Mesodermal cell (in vitro differentiated cells): ENCODE results near the gene IFI27.

Experiments
- H3K27ac ChIP-seq: 2 replicates; pipeline ENCODE4 v1.7.0; 2013; ENCODE audit warnings: mild to moderate bottlenecking, low read depth, low read length, moderate library complexity; ENCODE audit not compliant: severe bottlenecking
- H3K36me3 ChIP-seq: 2 replicates; pipeline ENCODE4 v1.7.1; 2013; ENCODE audit warnings: mild to moderate bottlenecking, low read length, moderate library complexity; ENCODE audit not compliant: control insufficient read depth, insufficient read depth
- H3K4me1 ChIP-seq: one replicate; pipeline ENCODE4 v1.7.1; 2013; ENCODE audit warnings: mild to moderate bottlenecking, low read length; ENCODE audit not compliant: insufficient read depth, control insufficient read depth, poor library complexity, severe bottlenecking
- H3K4me3 ChIP-seq: 2 replicates; pipeline ENCODE4 v1.7.0; 2013; ENCODE audit warnings: low read length, control low read depth, mild to moderate bottlenecking; ENCODE audit not compliant: insufficient read depth, poor library complexity, severe bottlenecking; ENCODE audit errors: extremely low read depth
- H3K9me3 ChIP-seq: 2 replicates; pipeline ENCODE4 v1.7.1; 2013; ENCODE audit warnings: mild to moderate bottlenecking, low read length, moderate library complexity; ENCODE audit not compliant: control insufficient read depth
- WGBS, 2 experiments: methylation state at CpG; one replicate each; pipeline ENCODE4 v1.1.5; 2013; ENCODE audit warnings: missing lambda C conversion rate in 2 of 2; ENCODE audit not compliant: insufficient coverage in 2 of 2; 5-methylcytosine and 5-hydroxymethylcytosine counted together

IFI27 gene

DNA sequence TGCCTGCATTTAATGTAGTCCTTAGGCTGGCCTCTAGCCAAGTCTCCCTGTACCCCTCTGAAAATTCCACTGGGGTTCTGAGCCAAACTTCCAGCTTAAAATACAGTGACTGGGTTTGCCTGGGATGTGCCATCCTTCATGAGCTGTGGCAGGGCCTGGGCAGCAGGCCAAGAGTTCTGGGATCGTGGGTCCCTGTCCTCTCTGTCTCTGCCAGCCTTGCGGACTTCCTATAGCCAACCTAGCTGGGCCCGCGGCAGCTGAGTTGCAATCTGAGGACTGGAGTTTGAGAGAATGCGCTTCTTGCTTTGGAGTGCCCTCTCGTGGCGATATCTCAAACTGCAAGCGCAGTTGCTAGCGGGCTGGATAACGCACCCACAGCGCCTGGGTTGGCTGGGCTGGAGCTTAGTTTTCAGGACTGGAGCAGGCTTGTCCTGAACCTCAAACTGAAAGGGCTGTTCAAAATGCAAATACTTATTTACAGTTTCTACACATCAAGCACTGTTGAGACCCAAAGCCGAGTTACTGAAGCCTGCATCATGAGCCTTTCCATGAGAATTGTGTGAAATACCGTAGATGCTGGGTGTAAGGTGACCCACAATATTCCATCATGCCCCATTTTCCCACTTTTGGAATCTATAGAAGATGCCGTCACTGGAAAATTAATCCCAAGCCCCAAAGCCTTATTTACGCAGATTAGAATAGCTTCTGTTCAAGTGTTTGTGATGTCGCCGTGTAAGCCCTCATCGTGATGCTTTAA, 26.2 kb downstream of the IFI27 start:
- H3K27ac ChIP-seq, result no peak overlapping the region
- 36 to 37% methylated on average over 16 to 17 of the region's 18 CpGs for WGBS, 2 experiments
- H3K4me3 ChIP-seq, result no peak overlapping the region
- H3K36me3 ChIP-seq, result no peaks in the 10 kb centered on the region
- H3K4me1 ChIP-seq, result no peaks in the 10 kb centered on the region
- H3K9me3 ChIP-seq, result peaks cover 13% of the 10 kb centered on the region

- WGBS, 2 experiments, result 90 to 92% methylated on average over 6 to 9 of the region's 9 CpGs
- no peak overlapping the region for H3K27ac ChIP-seq
- H3K36me3 ChIP-seq, result no peaks in the 10 kb centered on the region
- H3K4me1 ChIP-seq, result no peaks in the 10 kb centered on the region
- no peak overlapping the region for H3K4me3 ChIP-seq
- peaks cover 13% of the 10 kb centered on the region for H3K9me3 ChIP-seq
Measured at GRCh38 chr14:94138251-94138650, 27.7 kb downstream of the IFI27 start.

DNA sequence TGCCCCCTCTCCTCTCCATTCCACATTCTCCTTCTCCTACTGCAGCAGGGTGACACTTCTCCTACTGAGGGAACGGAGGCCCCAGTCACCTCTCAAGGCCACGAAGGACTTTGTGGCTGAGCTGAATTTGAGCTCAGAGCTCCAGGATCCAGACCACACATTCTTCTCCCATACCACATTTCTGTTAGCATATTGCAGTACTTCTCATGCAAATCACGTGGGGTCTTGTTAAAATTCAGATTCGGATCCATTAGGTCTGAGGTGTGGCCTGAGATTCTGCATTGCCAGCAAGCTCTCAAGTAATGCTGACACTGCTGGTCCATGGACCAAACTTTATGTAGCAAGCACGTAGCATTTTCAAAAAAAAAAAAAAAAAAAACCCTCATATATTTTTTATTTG, 28.5 kb downstream of the IFI27 start:
- Histone ChIP-seq H3K4me3 (no peak overlapping the region), H3K9me3 (peaks cover 13% of the 10 kb centered on the region), H3K27ac (no peak overlapping the region), H3K36me3 (no peaks in the 10 kb centered on the region), H3K4me1 (no peaks in the 10 kb centered on the region)
- 27 to 61% methylated on average over 3 to 4 of the region's 5 CpGs for WGBS, 2 experiments

GRCh38 chr14:94139421-94139820, 28.9 kb downstream of the IFI27 start:
- no peaks in the 10 kb centered on the region for H3K4me1 ChIP-seq
- H3K36me3 ChIP-seq, result no peaks in the 10 kb centered on the region
- no peak overlapping the region for H3K27ac ChIP-seq
- peaks cover 13% of the 10 kb centered on the region for H3K9me3 ChIP-seq
- WGBS, 2 experiments, result 83 to 100% methylated on average over 1 to 3 of the region's 5 CpGs
- no peak overlapping the region for H3K4me3 ChIP-seq

DNA sequence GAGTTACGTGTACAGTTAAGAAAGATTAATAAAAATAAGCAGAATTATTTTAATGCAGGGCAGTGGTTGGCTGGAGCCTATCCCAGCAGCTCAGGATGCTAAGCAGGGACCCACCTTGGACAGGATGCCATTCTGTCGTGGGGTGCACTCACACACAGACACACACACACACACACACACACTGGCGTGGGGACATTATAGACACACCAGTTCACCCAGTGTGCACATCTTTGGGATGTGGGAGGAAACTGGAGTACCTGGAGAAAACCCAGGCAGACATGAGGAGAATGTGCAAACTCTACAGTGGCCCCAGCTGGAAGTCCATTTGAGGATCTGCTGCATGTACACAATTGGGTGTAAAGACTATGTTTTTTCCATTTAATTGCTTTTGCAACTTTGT, 31.7 kb downstream of the IFI27 start:
- H3K36me3 ChIP-seq, result no peaks in the 10 kb centered on the region
- WGBS, 2 experiments, result 80% methylated on average over 1 of the region's 3 CpGs; no CpG with 5 or more reads in 1 of the 2 experiments
- peaks cover 3% of the 10 kb centered on the region for H3K4me1 ChIP-seq
- no peak overlapping the region for H3K4me3 ChIP-seq
- no peaks in the 10 kb centered on the region for H3K9me3 ChIP-seq
- H3K27ac ChIP-seq, result no peak overlapping the region

- WGBS, 2 experiments, result no CpG with 5 or more reads among the region's 1 CpG
- Histone ChIP-seq H3K4me3 (no peak overlapping the region), H3K9me3 (no peaks in the 10 kb centered on the region)
Measured at GRCh38 chr14:94142836-94143235, 32.3 kb downstream of the IFI27 start.

DNA sequence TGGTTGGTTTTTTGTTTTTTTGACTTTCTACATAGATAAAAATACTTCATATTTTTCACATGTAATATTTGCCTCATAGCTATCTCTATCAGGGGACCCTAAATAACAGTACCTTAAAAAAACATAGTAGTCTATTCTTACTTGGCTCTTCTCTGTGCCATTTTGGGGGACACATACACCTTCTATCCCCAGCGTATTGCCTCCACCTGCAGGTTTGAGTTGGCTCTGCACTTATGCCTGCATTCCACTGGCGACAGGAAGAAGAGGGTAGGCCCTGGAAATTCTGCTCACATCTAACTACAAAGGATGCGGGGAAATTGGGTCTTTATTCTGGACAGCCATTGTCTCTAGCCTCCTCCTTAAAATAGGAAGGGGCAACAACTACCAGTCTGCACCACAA, 32.7 kb downstream of the IFI27 start:
- H3K4me1 ChIP-seq, result peaks cover 3% of the 10 kb centered on the region
- no peaks in the 10 kb centered on the region for H3K36me3 ChIP-seq
- WGBS, 2 experiments, result 43% methylated on average over 2 of the region's 3 CpGs; no CpG with 5 or more reads in 1 of the 2 experiments
- H3K27ac ChIP-seq, result no peak overlapping the region
- no peak overlapping the region for H3K4me3 ChIP-seq
- H3K9me3 ChIP-seq, result no peaks in the 10 kb centered on the region

More at GRCh38 chr14:94142836-94143235, 32.3 kb downstream of the IFI27 start:
- peaks cover 3% of the 10 kb centered on the region for H3K4me1 ChIP-seq
- no peak overlapping the region for H3K27ac ChIP-seq
- no peaks in the 10 kb centered on the region for H3K36me3 ChIP-seq

DNA sequence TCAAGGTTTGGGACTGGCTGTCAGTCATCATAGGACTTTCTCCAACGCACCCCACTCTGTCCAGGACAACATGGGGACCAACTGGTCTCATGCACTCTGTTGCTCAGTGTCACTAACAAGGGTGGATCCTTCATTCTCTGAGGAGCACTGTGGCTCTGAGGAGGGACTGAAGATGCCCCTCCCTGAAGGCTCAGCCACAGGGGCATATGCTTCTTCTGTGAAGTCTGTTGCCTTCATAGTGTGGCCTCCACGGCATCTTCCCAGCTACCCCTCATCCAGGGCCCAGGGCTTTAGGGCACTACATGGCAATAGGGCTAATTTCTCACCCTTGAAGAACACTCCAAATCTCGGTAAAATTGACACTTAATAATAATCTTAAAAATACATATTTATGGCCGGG, 33.2 kb downstream of the IFI27 start:
- WGBS, 2 experiments, result 79 to 97% methylated on average over 2 to 3 of the region's 4 CpGs
- H3K4me1 ChIP-seq, result peaks cover 3% of the 10 kb centered on the region
- no peaks in the 10 kb centered on the region for H3K36me3 ChIP-seq
- H3K4me3 ChIP-seq, result no peak overlapping the region
- no peaks in the 10 kb centered on the region for H3K9me3 ChIP-seq
- no peak overlapping the region for H3K27ac ChIP-seq

- peak overlapping the region; percentile 16 for H3K27ac ChIP-seq
Measured at GRCh38 chr14:94144765-94145164, 34.2 kb downstream of the IFI27 start.

GRCh38 chr14:94145902-94146527, 35.5 kb downstream of the IFI27 start:
- no peaks in the 10 kb centered on the region for H3K9me3 ChIP-seq
- H3K4me1 ChIP-seq, result peaks cover 3% of the 10 kb centered on the region
- no peak overlapping the region for H3K27ac ChIP-seq
- WGBS, 2 experiments, result 44 to 75% methylated on average over 2 to 4 of the region's 6 CpGs
- no peaks in the 10 kb centered on the region for H3K36me3 ChIP-seq
- no peak overlapping the region for H3K4me3 ChIP-seq

More at GRCh38 chr14:94144765-94145164, 34.2 kb downstream of the IFI27 start:
- Histone ChIP-seq H3K36me3 (no peaks in the 10 kb centered on the region), H3K9me3 (no peaks in the 10 kb centered on the region), H3K4me1 (peaks cover 3% of the 10 kb centered on the region), H3K4me3 (no peak overlapping the region)
- 100% methylated on average over 1 of the region's 1 CpG; no CpG with 5 or more reads in 1 of the 2 experiments for WGBS, 2 experiments

DNA sequence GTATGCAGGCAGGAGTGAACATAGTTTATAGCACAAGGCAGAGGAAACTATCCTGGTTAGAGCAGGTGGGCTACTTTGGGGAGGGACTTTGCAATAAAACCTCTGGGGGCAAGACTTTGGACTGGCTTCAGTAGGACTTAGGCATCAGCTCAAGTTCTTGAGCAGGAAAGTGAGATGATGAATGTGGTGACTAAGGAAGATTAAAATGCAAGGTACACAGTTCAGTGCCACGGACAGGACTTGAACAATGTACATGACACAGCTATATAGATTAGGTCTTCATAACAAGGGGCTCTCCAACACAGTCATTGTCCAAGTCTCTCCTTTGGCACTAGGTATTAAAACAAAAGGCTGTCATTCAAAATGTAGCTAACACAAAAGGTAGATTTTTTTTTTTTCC, 42.1 kb downstream of the IFI27 start:
- Histone ChIP-seq H3K36me3 (no peaks in the 10 kb centered on the region), H3K9me3 (peaks cover 9% of the 10 kb centered on the region), H3K27ac (no peak overlapping the region), H3K4me3 (no peak overlapping the region), H3K4me1 (no peaks in the 10 kb centered on the region)
- WGBS, 2 experiments, result 100% methylated on average over 1 of the region's 1 CpG; no CpG with 5 or more reads in 1 of the 2 experiments
